ENCODE measurements around the gene CIC.

The CIC gene

GRCh38 chr19:42242512-42243409, 26.3 kb upstream of the CIC start, which contains the start of gene GSK3A:
Gene GSK3A, minus strand, starts transcription at chr19:42242602. Its CDS starts 137 bp downstream, at chr19:42242465.
- TF ChIP-seq, protein P1, sequence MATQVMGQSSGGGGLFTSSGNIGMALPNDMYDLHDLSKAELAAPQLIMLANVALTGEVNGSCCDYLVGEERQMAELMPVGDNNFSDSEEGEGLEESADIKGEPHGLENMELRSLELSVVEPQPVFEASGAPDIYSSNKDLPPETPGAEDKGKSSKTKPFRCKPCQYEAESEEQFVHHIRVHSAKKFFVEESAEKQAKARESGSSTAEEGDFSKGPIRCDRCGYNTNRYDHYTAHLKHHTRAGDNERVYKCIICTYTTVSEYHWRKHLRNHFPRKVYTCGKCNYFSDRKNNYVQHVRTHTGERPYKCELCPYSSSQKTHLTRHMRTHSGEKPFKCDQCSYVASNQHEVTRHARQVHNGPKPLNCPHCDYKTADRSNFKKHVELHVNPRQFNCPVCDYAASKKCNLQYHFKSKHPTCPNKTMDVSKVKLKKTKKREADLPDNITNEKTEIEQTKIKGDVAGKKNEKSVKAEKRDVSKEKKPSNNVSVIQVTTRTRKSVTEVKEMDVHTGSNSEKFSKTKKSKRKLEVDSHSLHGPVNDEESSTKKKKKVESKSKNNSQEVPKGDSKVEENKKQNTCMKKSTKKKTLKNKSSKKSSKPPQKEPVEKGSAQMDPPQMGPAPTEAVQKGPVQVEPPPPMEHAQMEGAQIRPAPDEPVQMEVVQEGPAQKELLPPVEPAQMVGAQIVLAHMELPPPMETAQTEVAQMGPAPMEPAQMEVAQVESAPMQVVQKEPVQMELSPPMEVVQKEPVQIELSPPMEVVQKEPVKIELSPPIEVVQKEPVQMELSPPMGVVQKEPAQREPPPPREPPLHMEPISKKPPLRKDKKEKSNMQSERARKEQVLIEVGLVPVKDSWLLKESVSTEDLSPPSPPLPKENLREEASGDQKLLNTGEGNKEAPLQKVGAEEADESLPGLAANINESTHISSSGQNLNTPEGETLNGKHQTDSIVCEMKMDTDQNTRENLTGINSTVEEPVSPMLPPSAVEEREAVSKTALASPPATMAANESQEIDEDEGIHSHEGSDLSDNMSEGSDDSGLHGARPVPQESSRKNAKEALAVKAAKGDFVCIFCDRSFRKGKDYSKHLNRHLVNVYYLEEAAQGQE (IDR thresholded peaks at IDR 0.05; ENCODE audit: insufficient read depth in 1 of 2, low read depth in 2 of 2, low read length in 2 of 2) = peak in 1 of 2 experiments; percentile 63; a peak in 2 of 4 replicates
- TF ChIP-seq FOXP2 (optimal IDR thresholded peaks at IDR 0.05; ENCODE audit: borderline replicate concordance, extremely low read depth, extremely low read length, insufficient read depth) (no peak), SIN3A (IDR thresholded peaks at IDR 0.05; ENCODE audit: borderline replicate concordance, insufficient read depth, low read length) (peak; percentile 74; the same call in 1 of the 2 replicates), TAF1 (IDR thresholded peaks at IDR 0.05; ENCODE audit: borderline replicate concordance, insufficient read depth, low read length) (peak; percentile 96; the same call in 1 of the 2 replicates), POLR2AphosphoS5 (IDR thresholded peaks at IDR 0.05; ENCODE audit: low read depth, low read length) (peak; percentile 99)

DNA sequence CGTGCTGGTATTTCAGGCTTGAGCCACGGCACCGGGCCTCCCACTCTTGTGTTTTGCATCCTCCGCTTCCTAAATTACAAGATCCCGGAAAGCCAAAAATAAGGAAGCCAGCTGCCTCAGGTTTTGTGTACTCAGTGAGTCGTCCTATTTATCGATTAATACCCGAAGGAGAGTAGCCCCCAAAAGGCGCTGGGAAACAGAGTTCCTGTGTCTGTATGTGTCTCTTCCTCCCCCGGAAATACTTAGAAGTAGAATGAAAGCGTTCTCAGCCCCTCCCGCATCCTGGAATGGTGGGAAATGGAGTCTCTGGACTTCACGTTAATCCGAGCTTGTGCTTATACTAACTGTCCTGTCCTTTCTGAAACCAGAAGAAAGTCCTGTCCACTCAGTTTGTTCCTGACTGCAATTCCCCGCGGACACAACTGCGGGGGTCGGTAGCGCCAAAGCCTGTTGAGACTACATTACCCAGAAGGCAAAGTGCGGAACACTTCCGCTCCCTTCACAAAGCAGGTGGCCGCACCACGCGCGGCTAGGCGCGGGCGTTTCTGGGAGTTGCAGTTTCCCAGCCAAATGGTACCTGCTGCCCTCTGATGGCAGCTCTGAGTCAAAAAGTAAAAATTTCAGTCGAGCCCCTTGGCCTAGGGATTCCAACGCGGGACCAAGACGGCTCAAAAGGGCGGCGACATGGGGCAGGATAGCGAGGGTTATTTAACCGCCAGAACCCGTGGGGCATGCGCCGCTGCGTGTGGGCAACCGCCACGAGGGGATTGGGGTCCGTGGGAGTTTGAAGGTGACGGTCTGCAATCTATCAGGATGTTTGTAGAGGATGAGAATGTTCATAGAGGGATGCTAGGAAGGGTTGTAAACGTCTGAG, 24.5 kb upstream of the CIC start:
- TF ChIP-seq POLR2AphosphoS5 (IDR thresholded peaks at IDR 0.05; ENCODE audit: low read depth, low read length) (peak; percentile 85; the same call in 1 of the 2 replicates), TAF1 (IDR thresholded peaks at IDR 0.05; ENCODE audit: borderline replicate concordance, insufficient read depth, low read length) (peak; percentile 62; the same call in 1 of the 2 replicates), FOXP2 (optimal IDR thresholded peaks at IDR 0.05; ENCODE audit: borderline replicate concordance, extremely low read depth, extremely low read length, insufficient read depth) (no peak), SIN3A (IDR thresholded peaks at IDR 0.05; ENCODE audit: borderline replicate concordance, insufficient read depth, low read length) (peak; percentile 77; the same call in 1 of the 2 replicates)
- TF ChIP-seq, protein P1 (IDR thresholded peaks at IDR 0.05; ENCODE audit: insufficient read depth in 1 of 2, low read depth in 2 of 2, low read length in 2 of 2) = peak in 1 of 2 experiments; percentile 29; a peak in 1 of 4 replicates

DNA sequence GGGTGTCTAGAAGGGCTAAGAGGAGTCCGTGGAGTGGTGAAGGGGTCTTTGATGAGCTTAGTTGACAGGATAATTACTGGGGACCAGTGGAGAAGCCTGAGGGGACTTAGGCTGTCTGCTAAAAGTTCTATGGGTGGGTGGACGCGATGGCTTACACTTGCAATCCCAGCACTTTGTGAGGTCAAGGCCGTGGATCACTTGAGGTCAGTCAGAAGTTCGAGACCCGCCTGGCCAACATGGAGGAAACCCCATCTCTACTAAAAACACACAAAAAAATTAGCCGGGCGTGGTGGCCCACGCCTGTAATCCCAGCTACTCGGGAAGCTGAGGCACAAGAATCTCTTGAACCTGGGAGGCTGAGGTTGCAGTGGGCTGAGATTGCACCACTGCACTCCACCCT, 23.8 kb upstream of the CIC start:
- TF ChIP-seq TAF1 (IDR thresholded peaks at IDR 0.05; ENCODE audit: borderline replicate concordance, insufficient read depth, low read length) = no peak
- TF ChIP-seq FOXP2 (optimal IDR thresholded peaks at IDR 0.05; ENCODE audit: borderline replicate concordance, extremely low read depth, extremely low read length, insufficient read depth) = no peak
- TF ChIP-seq, protein P1 (IDR thresholded peaks at IDR 0.05; ENCODE audit: insufficient read depth in 1 of 2, low read depth in 2 of 2, low read length in 2 of 2) = no peak
- no peak for TF ChIP-seq POLR2AphosphoS5 (IDR thresholded peaks at IDR 0.05; ENCODE audit: low read depth, low read length)
- no peak for TF ChIP-seq SIN3A (IDR thresholded peaks at IDR 0.05; ENCODE audit: borderline replicate concordance, insufficient read depth, low read length)

DNA sequence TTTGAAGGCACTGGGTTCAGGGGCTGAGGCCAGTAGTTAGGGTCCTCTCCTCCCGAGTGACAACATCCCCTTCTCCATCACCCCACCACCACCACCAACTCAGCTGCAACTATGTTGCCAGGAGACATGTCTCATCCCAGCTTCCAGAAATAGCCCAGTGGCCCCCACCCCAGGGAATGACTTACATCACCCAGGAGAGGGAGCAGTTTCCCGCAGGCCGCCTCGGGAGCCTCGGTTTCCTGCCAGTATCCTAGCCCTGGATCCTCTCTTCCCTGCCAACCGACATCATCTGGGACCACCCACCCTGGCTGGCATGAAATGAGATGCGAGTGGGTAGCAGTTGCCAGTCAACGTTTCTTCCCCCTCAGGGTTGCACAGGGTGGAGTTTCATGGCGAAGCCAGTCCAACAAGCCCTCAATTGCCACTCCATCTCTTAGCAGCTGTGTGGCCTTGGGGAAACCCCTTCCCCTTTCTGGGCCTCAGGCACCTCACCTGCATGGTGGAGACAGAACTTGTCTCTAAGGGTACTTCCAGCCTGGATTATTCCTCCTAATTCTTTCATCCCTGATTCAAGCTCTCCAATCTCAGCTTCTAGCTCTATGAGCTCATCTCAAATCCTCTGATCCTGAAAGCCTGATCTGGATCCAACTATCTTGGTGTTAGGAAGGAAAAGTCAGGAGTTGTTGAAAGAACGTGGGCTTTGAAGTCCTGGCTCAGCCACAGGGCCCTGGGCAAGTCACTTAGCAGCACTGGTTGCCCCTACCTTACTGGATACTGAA, 22.7 kb upstream of the CIC start:
- TF ChIP-seq POLR2AphosphoS5 (IDR thresholded peaks at IDR 0.05; ENCODE audit: low read depth, low read length) = peak; percentile 65
- TF ChIP-seq SIN3A (IDR thresholded peaks at IDR 0.05; ENCODE audit: borderline replicate concordance, insufficient read depth, low read length) = no peak
- TF ChIP-seq, protein P1 (IDR thresholded peaks at IDR 0.05; ENCODE audit: insufficient read depth in 1 of 2, low read depth in 2 of 2, low read length in 2 of 2) = no peak
- peak; percentile 10; the same call in 1 of the 2 replicates for TF ChIP-seq TAF1 (IDR thresholded peaks at IDR 0.05; ENCODE audit: borderline replicate concordance, insufficient read depth, low read length)
- TF ChIP-seq FOXP2 (optimal IDR thresholded peaks at IDR 0.05; ENCODE audit: borderline replicate concordance, extremely low read depth, extremely low read length, insufficient read depth) = no peak
